B cell (primary cell): Measurements from ENCODE around the gene CGNL1. TPM values are rescaled to one million over a fixed set of nuclear protein-coding genes. Genes with fewer than 3 reads are reported as not detected.

Experiments used
- ATAC-seq: fragments of 200-7000 bp; cut with Tn5 transposase; one replicate; pipeline ENCODE4 v1.10.0; 2021; ENCODE audit warnings: low read depth, mild to moderate bottlenecking, moderate number of reproducible peaks, moderate library complexity
- CTCF ChIA-PET: fragments of 350-600 bp; sonication (Branson Sonifier 250); formaldehyde crosslinking; loops from one replicate; lab custom pipeline; 2021; ENCODE audit warnings: antibody characterized with exemption, inconsistent platforms; lab: Charles Lee
- POLR2A ChIA-PET: fragments of 350-600 bp; sonication (Branson Sonifier 250); formaldehyde crosslinking; loops from one replicate; lab custom pipeline; 2021; ENCODE audit warnings: antibody characterized with exemption; lab: Charles Lee
- DNase-seq: peaks from one replicate; pipeline ENCODE4 v3.0.0; 2013
- H2AFZ ChIP-seq: 2 replicates; pipeline ENCODE4 v1.6.1; 2012; ENCODE audit warnings: mild to moderate bottlenecking, low read depth, low read length; ENCODE audit not compliant: insufficient read depth, poor library complexity, severe bottlenecking
- H3K27ac ChIP-seq, 2 donors: 1 replicate in 1 of 2; 2 replicates in 1 of 2; pipeline ENCODE4 v1.5.1; 2012 to 2013; ENCODE audit warnings: low read length in 2 of 2, mild to moderate bottlenecking in 2 of 2, moderate library complexity in 1 of 2
- H3K27me3 ChIP-seq, 4 experiments: fragments of 200-600 bp in 1 of 4; sonication (generic) in 1 of 4; replicated peaks in 1 of 4; 1 replicate in 2 of 4; 2 replicates in 2 of 4; pipeline versions ENCODE4 v1.6.1 to v1.7.0; 2013 to 2016; ENCODE audit warnings: low read length in 3 of 4, mild to moderate bottlenecking in 2 of 4, mixed read lengths in 1 of 4, moderate library complexity in 1 of 4; ENCODE audit not compliant: insufficient read depth in 4 of 4, control insufficient read depth in 3 of 4; ENCODE audit errors: control extremely low read depth in 1 of 4
- H3K36me3 ChIP-seq, 2 experiments: replicated peaks in 1 of 2; 1 replicate in 1 of 2; 2 replicates in 1 of 2; pipeline versions ENCODE4 v1.6.1 to v1.7.1; 2013; ENCODE audit warnings: low read length in 1 of 2; ENCODE audit not compliant: insufficient read depth in 2 of 2, control insufficient read depth in 1 of 2; ENCODE audit errors: control extremely low read depth in 1 of 2, extremely low read depth in 1 of 2
- H3K4me1 ChIP-seq, 2 donors: fragments of 200-600 bp in 1 of 2; sonication (generic) in 1 of 2; 1 replicate in 1 of 2; 2 replicates in 1 of 2; pipeline versions ENCODE4 v1.5.1 to v1.6.1; 2013 to 2017; ENCODE audit warnings: low read length in 2 of 2; ENCODE audit not compliant: control insufficient read depth in 2 of 2, insufficient read depth in 2 of 2
- H3K4me2 ChIP-seq: replicated peaks from 2 replicates; pipeline ENCODE3; 2012; ENCODE audit warnings: mild to moderate bottlenecking, low read depth, low read length; ENCODE audit not compliant: poor library complexity, severe bottlenecking
- H3K4me3 ChIP-seq, 5 experiments: fragments of 200-600 bp in 1 of 5; sonication (generic) in 1 of 5; 1 replicate in 3 of 5; 2 replicates in 2 of 5; pipeline versions ENCODE4 v1.5.1 to v1.7.0; 2011 to 2016; ENCODE audit warnings: low read length in 4 of 5, mild to moderate bottlenecking in 4 of 5, low read depth in 2 of 5, control low read depth in 1 of 5, moderate library complexity in 1 of 5; ENCODE audit not compliant: insufficient read depth in 1 of 5; ENCODE audit errors: control extremely low read depth in 1 of 5, extremely low read depth in 1 of 5
- H3K79me2 ChIP-seq: fragments of 200-600 bp; sonication (generic); one replicate; pipeline ENCODE4 v1.6.0; 2016; ENCODE audit warnings: low read length; ENCODE audit not compliant: control insufficient read depth, insufficient read depth
- H3K9ac ChIP-seq: fragments of 200-600 bp; sonication (generic); 2 replicates; pipeline ENCODE4 v1.6.1; 2017; ENCODE audit warnings: mild to moderate bottlenecking, low read length, moderate library complexity
- H3K9me3 ChIP-seq, 3 donors: one replicate each; pipeline versions ENCODE4 v1.6.1 to v1.7.1; 2013; ENCODE audit warnings: low read length in 2 of 3; ENCODE audit not compliant: control insufficient read depth in 2 of 3, insufficient read depth in 1 of 3; ENCODE audit errors: control extremely low read depth in 1 of 3
- H4K20me1 ChIP-seq: 2 replicates; pipeline ENCODE4 v1.6.0; 2012; ENCODE audit warnings: mild to moderate bottlenecking, low read length; ENCODE audit not compliant: insufficient read depth, control insufficient read depth, poor library complexity, severe bottlenecking
- H3K27ac Mint-ChIP-seq: one replicate; pipeline ENCODE4 v1.8.0; 2021; ENCODE audit warnings: mixed read lengths
- H3K27me3 Mint-ChIP-seq: one replicate; pipeline ENCODE4 v1.8.0; 2021; ENCODE audit warnings: mixed read lengths
- H3K4me1 Mint-ChIP-seq: one replicate; pipeline ENCODE4 v1.8.0; 2021; ENCODE audit warnings: mixed read lengths
- H3K4me3 Mint-ChIP-seq: one replicate; pipeline ENCODE4 v1.8.0; 2021; ENCODE audit warnings: mixed read lengths
- H3K9me3 Mint-ChIP-seq: one replicate; pipeline ENCODE4 v1.8.0; 2022; ENCODE audit warnings: mixed read lengths; ENCODE audit not compliant: insufficient read depth
- EZH2 ChIP-seq: IDR thresholded peaks from 2 replicates; pipeline ENCODE4 v1.6.1; 2012; ENCODE audit warnings: borderline replicate concordance, low read depth, mild to moderate bottlenecking, moderate library complexity, low read length; ENCODE audit not compliant: insufficient read depth, poor library complexity, severe bottlenecking
- WGBS: methylation state at CpG from one replicate; pipeline ENCODE4 v1.1.5; 2013; ENCODE audit warnings: missing lambda C conversion rate; ENCODE audit not compliant: insufficient coverage; 5-methylcytosine and 5-hydroxymethylcytosine counted together
- intact Hi-C: fragments of 100-400 bp; cut with micrococcal nuclease; formaldehyde crosslinking; loops from one replicate; pipeline ENCODE4 v1.10.0; 2022
- polyA plus RNA-seq: library from polyadenylated mRNA; depleted of rRNA; stranded (reverse); fragments of >200 nt; gene quantifications from 2 replicates; pipeline ENCODE4 v1.2.3, GENCODE V29; 2012
- total RNA-seq, 2 donors: library from RNA; stranded (reverse); fragments of 120-200 nt in 1 of 2; gene quantifications; 1 replicate in 1 of 2; 2 replicates in 1 of 2; pipeline versions ENCODE4 v1.2.3 to v1.2.4, GENCODE V29; 2013 to 2022
- TF ChIP-seq, protein P1 (sequence below): fragments of 200-600 bp; IDR thresholded peaks from one replicate; pipeline ENCODE4 v1.8.0; 2022; ENCODE audit warnings: antibody characterized with exemption, mild to moderate bottlenecking

CGNL1 gene
- total and polyA plus RNA-seq, 2 donors (not counting 1 experiment from before 2014, with no cell fraction given) = 0.03 to 0.12 TPM

- Histone ChIP-seq H3K36me3 (no peaks in the 10 kb centered on the region), H2AFZ (no peak overlapping the region), H4K20me1 (no peaks in the 10 kb centered on the region), H3K79me2 (no peaks in the 10 kb centered on the region), H3K27ac (no peak overlapping the region), H3K4me1 (no peaks in the 10 kb centered on the region), H3K27me3 (no peaks in the 10 kb centered on the region), H3K9ac (no peak overlapping the region), H3K9me3 (no peaks in the 10 kb centered on the region), H3K4me3 (no peak overlapping the region), H3K4me2 (no peak overlapping the region)
- H3K27ac Mint-ChIP-seq = no peak overlapping the region
- 96% methylated on average over 10 of the region's 13 CpGs for WGBS
- peaks cover 18% of the 10 kb centered on the region for H3K27me3 Mint-ChIP-seq
- H3K9me3 Mint-ChIP-seq = no peaks in the 10 kb centered on the region
- ATAC-seq (no peak), DNase-seq (no peak)
- H3K4me3 Mint-ChIP-seq = no peak overlapping the region
- POLR2A ChIA-PET = no interaction called here
- no peaks in the 10 kb centered on the region for H3K4me1 Mint-ChIP-seq
- TF ChIP-seq, protein P1, sequence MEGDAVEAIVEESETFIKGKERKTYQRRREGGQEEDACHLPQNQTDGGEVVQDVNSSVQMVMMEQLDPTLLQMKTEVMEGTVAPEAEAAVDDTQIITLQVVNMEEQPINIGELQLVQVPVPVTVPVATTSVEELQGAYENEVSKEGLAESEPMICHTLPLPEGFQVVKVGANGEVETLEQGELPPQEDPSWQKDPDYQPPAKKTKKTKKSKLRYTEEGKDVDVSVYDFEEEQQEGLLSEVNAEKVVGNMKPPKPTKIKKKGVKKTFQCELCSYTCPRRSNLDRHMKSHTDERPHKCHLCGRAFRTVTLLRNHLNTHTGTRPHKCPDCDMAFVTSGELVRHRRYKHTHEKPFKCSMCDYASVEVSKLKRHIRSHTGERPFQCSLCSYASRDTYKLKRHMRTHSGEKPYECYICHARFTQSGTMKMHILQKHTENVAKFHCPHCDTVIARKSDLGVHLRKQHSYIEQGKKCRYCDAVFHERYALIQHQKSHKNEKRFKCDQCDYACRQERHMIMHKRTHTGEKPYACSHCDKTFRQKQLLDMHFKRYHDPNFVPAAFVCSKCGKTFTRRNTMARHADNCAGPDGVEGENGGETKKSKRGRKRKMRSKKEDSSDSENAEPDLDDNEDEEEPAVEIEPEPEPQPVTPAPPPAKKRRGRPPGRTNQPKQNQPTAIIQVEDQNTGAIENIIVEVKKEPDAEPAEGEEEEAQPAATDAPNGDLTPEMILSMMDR = no peak
- TF ChIP-seq EZH2 = no peak
- intact Hi-C loops = no loop called here
- CTCF ChIA-PET = no interaction called here
Measured at GRCh38 chr15:57418635-57419034, 42.3 kb downstream of the CGNL1 start.

DNA sequence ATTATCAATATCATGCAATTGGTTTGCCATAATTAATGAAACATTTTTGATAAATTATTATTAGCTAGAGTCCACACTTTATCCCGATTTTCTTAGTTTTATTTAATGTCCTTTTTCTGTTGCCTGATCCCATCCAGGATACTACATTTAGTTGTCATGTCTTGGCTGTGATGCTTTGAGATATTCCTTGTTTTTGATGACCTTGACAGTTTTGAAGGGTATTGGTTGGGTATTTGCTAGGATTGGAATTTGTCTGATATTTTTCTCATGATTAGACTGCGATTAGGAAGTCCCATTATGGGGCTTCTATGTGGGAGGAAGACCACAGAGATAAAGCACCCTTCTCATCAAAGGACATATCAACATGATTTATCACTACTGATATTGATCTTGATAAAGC is 43.0 kb downstream of the CGNL1 start:
- ATAC-seq (no peak), DNase-seq (no peak)
- no peaks in the 10 kb centered on the region for H3K36me3 ChIP-seq
- H3K4me3 ChIP-seq = no peak overlapping the region
- ChIA-PET CTCF (no interaction called here), POLR2A (no interaction called here)
- Mint-ChIP-seq H3K9me3 (no peaks in the 10 kb centered on the region), H3K27ac (no peak overlapping the region), H3K4me1 (no peaks in the 10 kb centered on the region), H3K27me3 (peaks cover 21% of the 10 kb centered on the region), H3K4me3 (no peak overlapping the region)
- H3K4me2 ChIP-seq = no peak overlapping the region
- H3K9me3 ChIP-seq = no peaks in the 10 kb centered on the region
- H3K79me2 ChIP-seq = no peaks in the 10 kb centered on the region
- H3K27me3 ChIP-seq = no peaks in the 10 kb centered on the region
- no peak overlapping the region for H2AFZ ChIP-seq
- no peaks in the 10 kb centered on the region for H4K20me1 ChIP-seq
- WGBS = no CpG with 5 or more reads among the region's 2 CpGs
- intact Hi-C loops = no loop called here
- no peak overlapping the region for H3K27ac ChIP-seq
- TF ChIP-seq, protein P1 = no peak
- TF ChIP-seq EZH2 = no peak
- no peak overlapping the region for H3K9ac ChIP-seq
- no peaks in the 10 kb centered on the region for H3K4me1 ChIP-seq
